Right atrium auricular region (tissue), 2 donors: ENCODE results near the gene NUCKS1. TPM values are rescaled to one million over a fixed set of nuclear protein-coding genes. Genes with fewer than 3 reads are reported as not detected.

ENCODE experiments used
- DNase-seq: peaks from one replicate; pipeline ENCODE4 v3.0.0-alpha.2; 2019; ENCODE audit warnings: low spot score
- H3K27ac ChIP-seq, 2 donors: fragments of 200-600 bp; sonication (generic); 1 replicate in 1 of 2; 2 replicates in 1 of 2; pipeline ENCODE4 v1.5.1; 2016 to 2019
- H3K27me3 ChIP-seq, 2 donors: fragments of 200-600 bp; sonication (generic); one replicate each; pipeline versions ENCODE4 v1.5.1 to v1.6.0; 2017 to 2019
- H3K36me3 ChIP-seq: fragments of 200-600 bp; sonication (generic); one replicate; pipeline ENCODE4 v1.5.1; 2016
- H3K4me1 ChIP-seq, 2 donors: fragments of 200-600 bp; sonication (generic); one replicate each; pipeline versions ENCODE4 v1.5.1 to v1.6.0; 2017 to 2019
- H3K4me3 ChIP-seq, 2 donors: fragments of 200-600 bp; sonication (generic); 1 replicate in 1 of 2; 2 replicates in 1 of 2; pipeline ENCODE4 v1.5.1; 2017 to 2019; ENCODE audit warnings: mild to moderate bottlenecking in 1 of 2, moderate library complexity in 1 of 2
- H3K9me3 ChIP-seq, 2 donors: fragments of 200-600 bp; sonication (generic); one replicate each; pipeline ENCODE4 v1.5.1; 2019
- total RNA-seq, 2 donors: library from RNA; depleted of rRNA; stranded (reverse); fragments of >200 nt; gene quantifications; one replicate each; pipeline ENCODE4 v1.1.0, GENCODE V29; 2016
- TF ChIP-seq, protein P1 (sequence below), 2 donors: fragments of 200-600 bp; sonication (generic); IDR thresholded peaks; one replicate each; pipeline ENCODE4 v1.5.1; 2019; ENCODE audit warnings: antibody characterized with exemption in 2 of 2

Gene NUCKS1, protein sequence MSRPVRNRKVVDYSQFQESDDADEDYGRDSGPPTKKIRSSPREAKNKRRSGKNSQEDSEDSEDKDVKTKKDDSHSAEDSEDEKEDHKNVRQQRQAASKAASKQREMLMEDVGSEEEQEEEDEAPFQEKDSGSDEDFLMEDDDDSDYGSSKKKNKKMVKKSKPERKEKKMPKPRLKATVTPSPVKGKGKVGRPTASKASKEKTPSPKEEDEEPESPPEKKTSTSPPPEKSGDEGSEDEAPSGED
- 100 to 1,000 TPM; 109 to 128 TPM for total RNA-seq

DNA sequence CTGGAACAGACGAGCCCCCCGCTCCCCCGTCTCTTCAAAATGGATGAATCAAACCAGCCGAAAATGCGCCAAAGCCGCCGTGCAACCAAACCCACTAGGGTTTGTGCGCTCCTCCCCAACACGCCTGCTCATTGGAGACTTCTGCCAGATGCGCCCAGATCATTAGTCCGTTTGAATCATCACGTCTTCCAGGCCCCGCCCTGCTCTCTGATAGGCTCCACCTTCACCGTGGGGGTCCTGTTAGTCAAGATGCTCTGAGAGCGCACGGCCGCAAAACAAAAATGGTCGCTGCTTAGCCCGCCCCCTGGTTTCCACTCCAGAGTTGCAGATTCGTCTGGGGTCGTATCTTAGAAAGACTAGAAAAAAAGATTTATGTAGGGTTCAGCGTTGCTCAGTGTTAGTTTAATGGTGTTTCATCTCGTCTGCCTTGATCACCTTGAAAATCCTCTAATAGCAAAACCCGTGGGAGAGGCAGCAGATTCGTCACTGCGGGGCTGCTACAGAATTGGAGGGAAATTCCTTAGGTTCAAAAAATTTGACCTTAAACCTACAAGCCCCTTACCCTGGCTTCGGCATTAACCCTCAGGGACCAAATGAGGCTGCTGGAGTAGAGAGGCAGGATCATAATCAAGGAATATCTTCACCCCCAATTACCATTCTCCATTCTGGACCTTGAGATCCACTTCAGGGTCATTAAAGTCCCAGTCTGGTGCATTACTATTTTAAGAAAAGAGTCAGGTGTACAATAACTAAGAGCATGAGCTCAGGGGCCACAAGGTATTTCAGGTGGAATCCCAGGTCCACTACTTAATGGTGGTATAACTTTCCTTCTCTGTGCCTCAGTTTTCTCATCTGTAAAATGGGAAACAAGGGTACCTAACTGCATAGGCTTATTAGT lies at the start of gene NUCKS1:
NUCKS1 (minus strand) TSS at position 45 of the 898 bp plus-strand sequence. CDS start 209 bp downstream, outside the sequence.
- Histone ChIP-seq H3K27me3 (no peaks in the 10 kb centered on the region), H3K36me3 (no peaks in the 10 kb centered on the region), H3K4me3 (peak within 1 kb of the TSS; percentile 92 to 97), H3K9me3 (no peaks in the 10 kb centered on the region), H3K27ac (peak within 1 kb of the TSS; percentile 99 to 100), H3K4me1 (peaks cover 0 to 27% of the 10 kb centered on the region in 2 donors)
- DNase-seq: peak; percentile 99
- TF ChIP-seq, protein P1, sequence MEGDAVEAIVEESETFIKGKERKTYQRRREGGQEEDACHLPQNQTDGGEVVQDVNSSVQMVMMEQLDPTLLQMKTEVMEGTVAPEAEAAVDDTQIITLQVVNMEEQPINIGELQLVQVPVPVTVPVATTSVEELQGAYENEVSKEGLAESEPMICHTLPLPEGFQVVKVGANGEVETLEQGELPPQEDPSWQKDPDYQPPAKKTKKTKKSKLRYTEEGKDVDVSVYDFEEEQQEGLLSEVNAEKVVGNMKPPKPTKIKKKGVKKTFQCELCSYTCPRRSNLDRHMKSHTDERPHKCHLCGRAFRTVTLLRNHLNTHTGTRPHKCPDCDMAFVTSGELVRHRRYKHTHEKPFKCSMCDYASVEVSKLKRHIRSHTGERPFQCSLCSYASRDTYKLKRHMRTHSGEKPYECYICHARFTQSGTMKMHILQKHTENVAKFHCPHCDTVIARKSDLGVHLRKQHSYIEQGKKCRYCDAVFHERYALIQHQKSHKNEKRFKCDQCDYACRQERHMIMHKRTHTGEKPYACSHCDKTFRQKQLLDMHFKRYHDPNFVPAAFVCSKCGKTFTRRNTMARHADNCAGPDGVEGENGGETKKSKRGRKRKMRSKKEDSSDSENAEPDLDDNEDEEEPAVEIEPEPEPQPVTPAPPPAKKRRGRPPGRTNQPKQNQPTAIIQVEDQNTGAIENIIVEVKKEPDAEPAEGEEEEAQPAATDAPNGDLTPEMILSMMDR (IDR thresholded peaks at IDR 0.05): peak in 1 of 2 donors; percentile 63

DNA sequence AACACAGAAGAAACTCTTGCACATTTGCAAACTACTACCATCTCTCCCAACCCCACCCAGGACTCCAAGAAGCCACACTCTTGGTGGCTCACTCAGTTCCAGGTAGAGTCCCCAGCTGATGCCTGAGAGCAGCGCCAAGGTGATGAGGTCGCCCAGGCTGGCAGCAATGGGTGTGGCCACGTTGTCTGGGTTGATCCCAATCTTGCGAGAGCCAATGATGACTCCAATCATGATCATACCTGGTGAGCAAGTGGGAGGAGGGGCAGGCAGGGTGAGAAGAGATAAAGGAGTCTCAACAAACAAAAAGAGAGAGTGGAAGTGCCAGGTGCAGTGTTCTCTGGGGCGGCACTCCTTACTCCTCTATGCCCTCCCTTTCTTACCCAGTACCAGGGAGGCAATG lies 48.6 kb upstream of the NUCKS1 start:
- no peaks in the 10 kb centered on the region for H3K9me3 ChIP-seq
- H3K4me3 ChIP-seq: no peak overlapping the region
- H3K4me1 ChIP-seq: peaks cover 0 to 41% of the 10 kb centered on the region in 2 donors
- peaks cover 74% of the 10 kb centered on the region for H3K36me3 ChIP-seq
- TF ChIP-seq, protein P1 (IDR thresholded peaks at IDR 0.05): no peak
- no peak for DNase-seq
- no peaks in the 10 kb centered on the region for H3K27me3 ChIP-seq
- peak overlapping the region in 1 of 2 donors; percentile 16 for H3K27ac ChIP-seq

DNA sequence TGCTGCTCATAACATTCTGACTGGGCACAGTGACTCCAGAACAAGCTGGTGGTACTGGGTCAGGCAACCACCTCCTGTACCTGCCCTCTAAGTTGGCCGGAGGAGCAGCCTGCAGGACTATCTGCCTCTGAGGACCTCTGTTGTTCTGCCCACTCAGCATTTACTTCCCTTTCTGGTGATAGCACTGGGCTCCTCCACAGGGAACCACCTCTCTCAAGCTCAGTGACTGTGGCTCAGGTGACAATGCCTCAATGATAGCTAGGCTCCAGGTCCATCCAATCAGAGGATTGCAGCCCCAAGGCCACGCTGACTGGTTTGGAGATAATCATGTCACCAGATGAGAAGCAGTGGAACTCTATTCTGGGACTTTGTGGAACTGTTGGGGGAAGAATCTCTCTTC lies 47.2 kb upstream of the NUCKS1 start:
- Histone ChIP-seq H3K4me3 (no peak overlapping the region), H3K27me3 (no peaks in the 10 kb centered on the region), H3K36me3 (peaks cover 88% of the 10 kb centered on the region), H3K9me3 (no peaks in the 10 kb centered on the region), H3K27ac (peak overlapping the region; percentile 16 to 37), H3K4me1 (peaks cover 0 to 33% of the 10 kb centered on the region in 2 donors)
- no peak for DNase-seq
- TF ChIP-seq, protein P1 (IDR thresholded peaks at IDR 0.05): no peak

DNA sequence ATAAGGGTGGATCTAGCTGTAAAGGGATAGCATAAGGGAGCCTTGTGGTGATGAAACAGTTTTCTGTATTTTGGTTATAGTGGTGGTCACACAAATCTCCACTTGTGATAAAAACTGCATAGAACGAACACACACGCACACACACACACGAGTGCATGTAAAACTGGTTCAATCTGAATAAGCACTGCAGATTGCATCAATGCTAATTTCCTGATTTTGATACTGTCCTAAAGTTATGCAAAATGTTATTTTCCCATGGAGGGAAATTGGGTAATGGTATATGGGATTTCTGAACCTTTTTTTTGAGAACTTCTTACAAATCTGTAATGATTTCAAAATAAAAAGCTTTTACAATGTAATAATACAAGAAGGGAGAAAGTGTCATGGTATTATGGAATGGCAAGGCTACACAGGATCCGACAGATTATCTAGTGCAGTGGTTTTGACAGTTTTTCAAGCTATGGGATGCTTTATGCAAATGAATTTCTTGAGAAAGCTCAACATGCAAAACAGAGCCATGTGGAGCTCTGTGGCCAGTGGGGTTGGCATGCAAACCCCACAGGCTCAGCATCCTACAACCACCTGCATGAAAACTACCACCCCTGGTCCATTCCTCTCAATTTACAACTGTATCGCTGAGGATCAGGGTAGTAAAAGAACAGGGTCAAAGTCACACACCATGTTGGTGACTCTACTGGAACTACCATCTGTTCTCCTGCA lies 44.2 kb upstream of the NUCKS1 start:
- TF ChIP-seq, protein P1 (IDR thresholded peaks at IDR 0.05): no peak
- no peak for DNase-seq
- peaks cover 95% of the 10 kb centered on the region for H3K36me3 ChIP-seq

DNA sequence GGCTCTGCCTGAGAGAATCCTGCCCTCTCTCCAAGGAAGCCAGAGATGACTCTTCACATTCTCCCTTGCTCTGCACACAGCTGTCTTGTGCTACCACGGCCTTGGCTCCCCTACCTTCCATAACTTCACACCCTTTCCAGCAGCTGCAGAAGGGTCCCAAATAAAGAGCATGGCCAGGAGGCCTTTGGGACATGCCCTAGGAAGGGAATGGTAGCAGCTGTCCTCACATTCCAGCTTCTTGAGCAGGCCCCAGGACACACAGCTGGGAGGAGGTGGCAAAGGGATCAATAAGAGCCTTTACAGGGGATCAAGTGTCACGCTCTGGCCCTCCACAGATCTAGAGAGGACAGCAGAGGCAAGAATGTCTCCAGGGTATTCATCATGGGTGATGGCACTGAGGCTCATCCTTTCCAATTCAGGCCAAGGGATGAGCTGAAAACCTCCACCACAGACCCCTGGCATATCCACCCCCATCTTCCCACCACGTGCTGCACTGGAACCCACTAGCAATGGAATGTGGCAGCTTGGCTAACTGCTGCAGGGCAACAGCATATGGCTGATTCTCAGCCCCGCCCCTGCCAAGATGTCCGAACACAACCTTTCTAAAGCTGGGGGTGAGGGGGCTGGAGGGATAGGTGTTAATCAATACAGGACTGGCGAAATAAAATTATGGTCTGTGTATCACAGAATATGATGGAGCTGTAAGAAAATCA lies 43.1 kb upstream of the NUCKS1 start:
- Histone ChIP-seq H3K27me3 (no peaks in the 10 kb centered on the region), H3K4me3 (no peak overlapping the region), H3K27ac (peak overlapping the region; percentile 6 to 11), H3K36me3 (peaks cover 90% of the 10 kb centered on the region), H3K4me1 (no peaks in the 10 kb centered on the region), H3K9me3 (no peaks in the 10 kb centered on the region)
- TF ChIP-seq, protein P1 (IDR thresholded peaks at IDR 0.05): no peak
- DNase-seq: no peak

More for the DNA sequence above, 44.2 kb upstream of the NUCKS1 start:
- peaks cover 0 to 5% of the 10 kb centered on the region in 2 donors for H3K4me1 ChIP-seq
- H3K9me3 ChIP-seq: no peaks in the 10 kb centered on the region
- H3K27ac ChIP-seq: no peak overlapping the region
- H3K27me3 ChIP-seq: no peaks in the 10 kb centered on the region
- no peak overlapping the region for H3K4me3 ChIP-seq
